Transverse colon (tissue), 3 donors: ENCODE measurements around the gene GMNC.

Source experiments
- POLR2A ChIP-seq: fragments of 450-650 bp; IDR thresholded peaks from one replicate; pipeline ENCODE4 v1.6.1; 2016; ENCODE audit warnings: antibody characterized with exemption, mild to moderate bottlenecking, moderate library complexity
- TF ChIP-seq, protein P1 (sequence below), 5 experiments: fragments of 200-600 bp in 3 of 5; fragments of 450-650 bp in 2 of 5; sonication (generic) in 3 of 5; IDR thresholded peaks; 1 replicate in 2 of 5; 2 replicates in 3 of 5; pipeline ENCODE4 v1.5.1; 2016 to 2017; ENCODE audit warnings: antibody characterized with exemption in 5 of 5, inconsistent platforms in 3 of 5, mild to moderate bottlenecking in 2 of 5, moderate library complexity in 1 of 5

GRCh38 chr3:190825386-190826016 is 37.0 kb downstream of the GMNC start:
- no peak for TF ChIP-seq POLR2A
- TF ChIP-seq, protein P1, sequence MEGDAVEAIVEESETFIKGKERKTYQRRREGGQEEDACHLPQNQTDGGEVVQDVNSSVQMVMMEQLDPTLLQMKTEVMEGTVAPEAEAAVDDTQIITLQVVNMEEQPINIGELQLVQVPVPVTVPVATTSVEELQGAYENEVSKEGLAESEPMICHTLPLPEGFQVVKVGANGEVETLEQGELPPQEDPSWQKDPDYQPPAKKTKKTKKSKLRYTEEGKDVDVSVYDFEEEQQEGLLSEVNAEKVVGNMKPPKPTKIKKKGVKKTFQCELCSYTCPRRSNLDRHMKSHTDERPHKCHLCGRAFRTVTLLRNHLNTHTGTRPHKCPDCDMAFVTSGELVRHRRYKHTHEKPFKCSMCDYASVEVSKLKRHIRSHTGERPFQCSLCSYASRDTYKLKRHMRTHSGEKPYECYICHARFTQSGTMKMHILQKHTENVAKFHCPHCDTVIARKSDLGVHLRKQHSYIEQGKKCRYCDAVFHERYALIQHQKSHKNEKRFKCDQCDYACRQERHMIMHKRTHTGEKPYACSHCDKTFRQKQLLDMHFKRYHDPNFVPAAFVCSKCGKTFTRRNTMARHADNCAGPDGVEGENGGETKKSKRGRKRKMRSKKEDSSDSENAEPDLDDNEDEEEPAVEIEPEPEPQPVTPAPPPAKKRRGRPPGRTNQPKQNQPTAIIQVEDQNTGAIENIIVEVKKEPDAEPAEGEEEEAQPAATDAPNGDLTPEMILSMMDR (IDR thresholded peaks at IDR 0.05): no peak
